Retinal pigment epithelial cell (primary cell): ENCODE results near the gene HPRT1.
A peak's percentile ranks its signal among the peaks of the same experiment; 100 is the strongest.

Experiments
- DNase-seq: peaks from one replicate; pipeline ENCODE4 v3.0.0-alpha.2; 2010; ENCODE audit warnings: low read depth
- H3K4me3 ChIP-seq: 2 replicates; pipeline ENCODE4 v1.5.1; 2011; ENCODE audit warnings: mild to moderate bottlenecking, low read length, control low read depth, moderate library complexity
- TF ChIP-seq, protein P1 (sequence below): conservative IDR thresholded peaks from 2 replicates; pipeline ENCODE4 v1.5.1; 2011; ENCODE audit warnings: low read depth, low read length, control low read depth, inconsistent platforms

Gene HPRT1

DNA sequence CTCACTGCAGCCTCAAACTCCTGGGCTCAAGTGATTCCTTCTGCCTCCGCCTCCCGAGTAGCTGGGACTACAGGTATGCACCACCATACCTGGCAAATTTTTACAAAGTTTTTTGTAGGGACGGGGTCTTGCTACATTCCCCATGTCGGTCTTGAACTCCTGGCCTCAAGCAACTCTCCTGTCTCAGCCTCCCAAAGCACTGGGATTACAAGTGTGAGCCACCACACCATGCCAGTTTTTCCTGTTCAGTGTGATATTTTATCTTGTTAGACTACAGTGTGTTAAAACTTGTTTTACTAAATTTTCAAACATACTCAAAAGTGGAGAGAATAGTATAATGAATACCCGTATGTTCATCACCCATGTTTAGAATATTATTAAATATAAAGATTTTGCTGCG is 12.1 kb downstream of the HPRT1 start:
- H3K4me3 ChIP-seq = no peak overlapping the region
- DNase-seq = no peak
- TF ChIP-seq, protein P1, sequence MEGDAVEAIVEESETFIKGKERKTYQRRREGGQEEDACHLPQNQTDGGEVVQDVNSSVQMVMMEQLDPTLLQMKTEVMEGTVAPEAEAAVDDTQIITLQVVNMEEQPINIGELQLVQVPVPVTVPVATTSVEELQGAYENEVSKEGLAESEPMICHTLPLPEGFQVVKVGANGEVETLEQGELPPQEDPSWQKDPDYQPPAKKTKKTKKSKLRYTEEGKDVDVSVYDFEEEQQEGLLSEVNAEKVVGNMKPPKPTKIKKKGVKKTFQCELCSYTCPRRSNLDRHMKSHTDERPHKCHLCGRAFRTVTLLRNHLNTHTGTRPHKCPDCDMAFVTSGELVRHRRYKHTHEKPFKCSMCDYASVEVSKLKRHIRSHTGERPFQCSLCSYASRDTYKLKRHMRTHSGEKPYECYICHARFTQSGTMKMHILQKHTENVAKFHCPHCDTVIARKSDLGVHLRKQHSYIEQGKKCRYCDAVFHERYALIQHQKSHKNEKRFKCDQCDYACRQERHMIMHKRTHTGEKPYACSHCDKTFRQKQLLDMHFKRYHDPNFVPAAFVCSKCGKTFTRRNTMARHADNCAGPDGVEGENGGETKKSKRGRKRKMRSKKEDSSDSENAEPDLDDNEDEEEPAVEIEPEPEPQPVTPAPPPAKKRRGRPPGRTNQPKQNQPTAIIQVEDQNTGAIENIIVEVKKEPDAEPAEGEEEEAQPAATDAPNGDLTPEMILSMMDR = no peak

DNA sequence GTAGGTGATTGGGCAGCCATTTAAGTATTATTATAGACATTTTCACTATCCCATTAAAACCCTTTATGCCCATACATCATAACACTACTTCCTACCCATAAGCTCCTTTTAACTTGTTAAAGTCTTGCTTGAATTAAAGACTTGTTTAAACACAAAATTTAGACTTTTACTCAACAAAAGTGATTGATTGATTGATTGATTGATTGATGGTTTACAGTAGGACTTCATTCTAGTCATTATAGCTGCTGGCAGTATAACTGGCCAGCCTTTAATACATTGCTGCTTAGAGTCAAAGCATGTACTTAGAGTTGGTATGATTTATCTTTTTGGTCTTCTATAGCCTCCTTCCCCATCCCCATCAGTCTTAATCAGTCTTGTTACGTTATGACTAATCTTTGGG is 16.3 kb downstream of the HPRT1 start:
- H3K4me3 ChIP-seq = no peak overlapping the region
- TF ChIP-seq, protein P1 = no peak
- no peak for DNase-seq

DNA sequence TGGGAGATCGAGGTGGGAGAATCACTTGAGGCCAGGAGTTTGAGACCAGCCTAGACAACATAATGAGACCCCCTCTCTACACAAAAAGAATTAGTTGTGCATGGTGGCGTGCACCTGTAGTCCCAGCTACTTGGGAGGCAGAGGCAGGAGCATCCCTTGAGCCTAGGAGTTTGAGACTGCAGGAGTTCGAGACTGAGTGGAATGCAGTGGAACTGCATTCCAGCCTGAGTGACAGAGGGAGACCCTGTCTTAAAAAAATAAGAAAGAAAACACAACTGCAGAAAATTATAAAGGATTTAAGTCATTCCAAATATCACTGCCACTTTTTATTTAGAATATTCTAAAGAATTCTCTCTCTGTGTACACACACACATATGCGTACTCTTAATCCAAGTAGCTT is 18.4 kb downstream of the HPRT1 start:
- no peak for DNase-seq
- H3K4me3 ChIP-seq = no peak overlapping the region
- TF ChIP-seq, protein P1 = no peak

DNA sequence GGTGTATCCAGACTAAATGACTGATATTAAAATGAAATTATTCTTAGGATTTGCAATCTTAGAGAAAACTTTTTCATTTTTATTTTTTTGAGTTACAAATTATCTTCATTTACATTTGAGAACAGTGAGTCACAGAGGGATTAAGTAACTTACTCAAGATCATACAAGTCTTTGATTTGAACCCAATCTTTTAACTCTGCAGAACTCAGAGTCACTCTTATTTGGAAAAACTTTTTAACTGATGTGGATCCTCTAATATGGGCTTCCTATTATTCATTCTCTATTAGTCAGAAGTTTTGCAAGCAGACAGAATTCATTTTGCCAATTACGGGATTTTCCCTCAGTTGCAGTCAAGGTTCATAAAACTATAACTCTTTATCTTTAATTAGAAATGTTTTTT is 20.1 kb downstream of the HPRT1 start:
- no peak overlapping the region for H3K4me3 ChIP-seq
- TF ChIP-seq, protein P1 = no peak
- DNase-seq = no peak

DNA sequence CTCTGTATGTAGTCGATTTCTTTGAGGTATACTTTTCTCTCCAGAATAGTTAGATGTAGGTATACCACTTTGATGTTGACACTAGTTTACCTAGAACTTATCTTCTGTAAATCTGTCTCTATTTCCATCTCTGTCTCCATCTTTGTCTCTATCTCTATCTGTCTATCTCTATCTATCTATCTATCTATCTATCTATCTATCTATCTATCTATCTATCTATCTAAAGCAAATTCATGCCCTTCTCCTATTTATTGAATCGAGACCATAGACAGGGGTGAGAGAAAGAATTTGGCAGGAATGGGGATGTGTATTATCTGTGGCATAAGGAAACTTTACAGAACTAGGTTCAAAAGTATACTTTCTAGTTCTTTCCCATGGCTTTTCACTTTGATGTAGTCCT is 21.4 kb downstream of the HPRT1 start:
- TF ChIP-seq, protein P1 = no peak
- no peak overlapping the region for H3K4me3 ChIP-seq
- no peak for DNase-seq

DNA sequence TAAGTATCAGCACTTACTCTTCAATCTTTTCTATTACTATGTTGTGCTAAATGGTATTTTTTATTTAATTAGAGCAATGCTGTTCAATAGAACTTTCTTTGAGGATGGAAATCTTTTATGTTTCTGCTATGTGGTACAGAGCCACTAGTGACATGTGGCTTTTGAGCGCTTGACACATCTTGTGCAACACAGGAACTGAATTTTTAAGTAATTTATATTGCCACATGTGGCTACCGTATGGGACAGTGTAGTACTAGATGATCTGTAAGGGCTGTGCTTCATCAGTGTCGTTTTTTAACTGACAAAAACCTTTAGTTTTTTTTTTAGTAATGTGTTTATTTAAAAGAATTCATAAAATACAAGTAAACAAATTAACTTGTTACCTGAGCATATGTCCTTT is 22.4 kb downstream of the HPRT1 start:
- TF ChIP-seq, protein P1 = no peak
- no peak overlapping the region for H3K4me3 ChIP-seq
- DNase-seq = no peak

DNA sequence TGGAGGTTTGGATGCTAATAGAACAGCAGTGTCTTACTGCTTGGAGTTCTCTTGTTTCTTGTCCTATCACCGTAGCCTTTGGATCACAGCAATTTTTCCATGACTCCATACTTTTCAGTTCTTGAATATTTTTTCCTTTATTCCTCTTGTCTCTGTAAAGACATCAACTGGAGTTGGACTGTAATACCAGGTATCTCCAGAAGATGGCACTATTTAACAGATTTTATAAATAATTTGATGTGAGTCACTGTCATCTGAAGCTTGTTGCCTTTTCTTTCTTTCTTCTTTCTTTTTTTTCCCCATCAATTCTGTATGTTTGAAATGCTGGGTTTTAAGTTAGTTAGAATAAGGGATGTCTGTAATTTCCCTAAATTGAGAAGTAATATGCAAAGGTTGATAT is 24.1 kb downstream of the HPRT1 start:
- H3K4me3 ChIP-seq = no peak overlapping the region
- TF ChIP-seq, protein P1 = peak; percentile 47
- DNase-seq = no peak
